NOMO-1 treated with dmso at 0.1 percent for 144 hours (cell line): Measurements from ENCODE around the gene CDH8.

Experiments used
- DNase-seq: peaks from one replicate; lab custom pipeline; 2025; ENCODE audit not compliant: unreplicated experiment; lab: John Stamatoyannopoulos, UW

Gene CDH8

DNA sequence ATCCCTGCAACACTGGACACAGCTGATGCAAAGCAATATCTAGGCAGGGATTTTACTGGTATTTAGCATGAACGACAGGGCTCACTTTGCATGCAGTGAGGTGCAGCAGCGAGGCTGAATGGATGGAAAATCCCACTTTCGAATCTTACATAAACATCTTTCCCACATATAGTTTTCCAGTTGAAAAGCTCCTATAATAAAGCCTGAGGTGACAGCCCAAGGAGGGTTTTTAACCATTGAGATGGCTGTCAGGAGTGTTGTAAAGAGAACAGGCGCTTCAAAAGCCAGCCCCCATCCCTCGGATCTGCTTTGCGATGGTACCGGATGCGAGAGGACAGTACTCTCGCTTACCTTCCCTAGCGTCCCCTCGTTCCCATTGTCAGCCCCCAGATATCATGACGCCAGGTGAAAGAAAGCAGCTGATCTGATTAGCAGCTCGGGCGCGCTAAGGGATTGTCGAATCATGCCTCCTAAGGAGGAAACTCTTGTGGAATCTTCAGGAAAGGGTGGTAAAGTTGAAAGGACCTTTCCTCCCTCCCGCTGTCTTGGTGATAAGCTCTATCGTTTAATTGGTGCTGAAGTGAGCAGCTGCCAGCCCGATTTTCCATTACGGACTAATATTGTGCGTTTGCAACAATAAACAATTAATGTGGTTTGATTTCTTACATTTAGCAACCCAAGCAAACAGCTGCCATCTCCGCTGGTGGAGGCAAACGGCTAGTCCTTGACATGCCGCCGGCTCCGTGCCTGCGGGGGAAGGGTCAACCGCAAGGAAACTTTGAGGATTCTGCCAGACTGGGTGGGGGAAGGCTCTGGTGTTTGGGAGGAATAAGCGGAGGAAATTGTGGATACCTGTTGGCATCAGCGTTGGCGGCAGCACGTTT lies 1.8 kb downstream of the CDH8 start:
- no peak for DNase-seq

DNA sequence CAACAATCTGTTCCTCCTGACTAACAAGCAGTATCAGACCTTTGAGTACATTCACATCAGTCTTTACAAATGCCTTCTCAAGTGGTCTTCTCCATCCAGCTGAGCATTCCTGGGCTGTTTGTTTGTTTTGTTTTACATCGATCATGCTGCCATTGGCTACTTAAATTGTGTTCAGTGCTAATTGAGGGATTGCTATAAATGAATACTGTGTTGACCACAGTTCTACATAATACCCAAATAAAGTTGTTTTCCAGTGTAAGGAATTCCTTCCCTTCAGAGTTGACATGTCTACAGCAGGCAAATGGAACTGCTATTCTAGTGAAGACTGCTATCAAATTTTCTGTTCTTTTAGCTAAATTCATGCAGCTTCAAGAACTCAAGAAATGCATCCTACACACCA lies 3.2 kb downstream of the CDH8 start:
- DNase-seq, result no peak

DNA sequence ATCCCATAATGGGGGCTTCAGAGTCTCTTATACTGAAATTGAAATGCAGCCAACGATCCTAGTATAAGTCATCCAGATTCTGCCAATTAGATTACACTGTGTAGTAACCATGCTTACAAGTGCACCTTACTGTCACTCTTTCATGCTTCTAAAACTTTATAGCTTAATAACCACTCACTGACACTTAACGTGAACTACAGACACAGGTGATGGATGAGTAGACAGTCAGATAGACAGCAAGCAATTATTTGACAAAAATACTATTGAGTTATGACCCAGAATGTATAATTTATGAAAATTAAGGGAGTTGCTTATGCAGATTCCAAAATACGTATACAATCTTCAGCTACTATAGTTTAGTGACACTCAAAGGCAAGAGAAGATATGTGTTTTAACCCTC lies 6.3 kb downstream of the CDH8 start:
- DNase-seq, result no peak

DNA sequence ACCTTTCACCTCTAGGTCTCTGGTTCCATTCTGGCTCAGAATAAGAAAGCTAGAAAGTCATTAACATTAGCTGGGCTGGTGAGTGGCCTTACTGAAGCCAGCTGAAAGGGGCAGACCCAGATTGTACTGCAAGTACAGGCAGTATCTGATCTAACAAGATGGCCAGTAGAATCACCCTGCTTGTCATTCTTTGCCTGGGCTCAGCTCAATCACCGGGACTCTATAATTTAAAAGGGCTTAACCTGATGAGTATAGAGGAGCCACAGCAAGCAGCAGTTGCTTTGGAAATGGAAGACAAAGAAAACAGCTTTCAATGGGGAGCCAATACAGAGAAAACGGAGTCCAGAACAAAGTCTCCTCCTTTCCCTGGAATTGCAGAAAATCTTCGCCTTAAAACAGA lies 13.6 kb downstream of the CDH8 start:
- DNase-seq, result no peak

DNA sequence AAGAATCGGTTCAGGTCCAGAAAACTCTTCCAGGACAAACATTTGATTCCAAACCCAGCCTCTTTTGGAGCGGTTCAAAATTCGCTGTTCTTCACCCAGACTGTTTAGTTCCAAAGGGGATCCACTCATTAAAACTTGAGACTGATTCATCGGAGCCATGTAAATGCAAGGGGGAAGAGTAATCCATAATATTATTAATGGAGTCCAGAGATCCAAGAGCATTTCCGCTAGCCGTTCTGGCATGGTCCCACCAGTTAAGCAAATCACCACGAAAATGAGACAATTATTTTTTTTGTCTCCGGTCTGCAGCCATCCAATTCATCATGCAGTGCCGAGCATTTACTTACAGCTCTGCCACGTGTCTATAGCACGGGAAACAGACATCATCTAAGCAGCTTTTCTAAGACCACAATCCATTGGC lies 15.1 kb downstream of the CDH8 start:
- no peak for DNase-seq

DNA sequence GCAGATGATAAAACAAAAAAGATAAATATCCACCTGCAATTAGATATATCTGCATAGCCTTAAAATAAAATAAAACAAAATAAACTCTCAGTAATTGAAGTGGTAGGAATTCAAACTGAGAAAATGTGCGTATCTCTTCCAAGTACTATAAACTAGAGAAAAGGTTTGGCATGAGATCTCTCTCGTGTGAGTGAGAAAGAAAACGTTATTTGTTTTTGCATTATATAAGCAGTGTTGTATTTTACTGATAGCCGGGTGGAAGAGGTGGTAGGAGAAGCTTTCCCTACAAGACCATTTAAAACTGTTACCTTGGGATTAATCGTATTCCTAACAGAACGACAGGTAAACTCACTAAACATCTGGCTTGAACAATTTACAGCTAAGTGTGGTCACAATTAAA lies 15.6 kb downstream of the CDH8 start:
- DNase-seq, result no peak

DNA sequence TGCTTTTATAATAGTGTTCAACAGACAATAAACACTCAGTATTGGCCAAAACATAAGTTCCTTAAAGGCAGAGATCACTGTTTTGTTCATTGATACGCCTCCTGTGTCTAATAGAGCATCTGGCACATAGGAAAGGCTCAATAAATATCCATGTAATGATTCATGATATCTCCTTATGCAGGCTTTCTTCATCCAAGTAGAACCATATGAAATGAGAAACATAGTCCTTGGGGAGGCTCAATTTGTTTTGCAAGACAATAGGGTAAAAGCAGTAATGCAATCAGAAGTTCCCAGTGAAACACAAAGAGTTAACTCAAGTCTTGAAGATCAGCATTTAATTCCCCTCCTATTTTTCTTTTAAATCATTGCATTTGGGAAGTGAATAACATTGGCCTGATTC lies 16.4 kb downstream of the CDH8 start:
- DNase-seq, result no peak

DNA sequence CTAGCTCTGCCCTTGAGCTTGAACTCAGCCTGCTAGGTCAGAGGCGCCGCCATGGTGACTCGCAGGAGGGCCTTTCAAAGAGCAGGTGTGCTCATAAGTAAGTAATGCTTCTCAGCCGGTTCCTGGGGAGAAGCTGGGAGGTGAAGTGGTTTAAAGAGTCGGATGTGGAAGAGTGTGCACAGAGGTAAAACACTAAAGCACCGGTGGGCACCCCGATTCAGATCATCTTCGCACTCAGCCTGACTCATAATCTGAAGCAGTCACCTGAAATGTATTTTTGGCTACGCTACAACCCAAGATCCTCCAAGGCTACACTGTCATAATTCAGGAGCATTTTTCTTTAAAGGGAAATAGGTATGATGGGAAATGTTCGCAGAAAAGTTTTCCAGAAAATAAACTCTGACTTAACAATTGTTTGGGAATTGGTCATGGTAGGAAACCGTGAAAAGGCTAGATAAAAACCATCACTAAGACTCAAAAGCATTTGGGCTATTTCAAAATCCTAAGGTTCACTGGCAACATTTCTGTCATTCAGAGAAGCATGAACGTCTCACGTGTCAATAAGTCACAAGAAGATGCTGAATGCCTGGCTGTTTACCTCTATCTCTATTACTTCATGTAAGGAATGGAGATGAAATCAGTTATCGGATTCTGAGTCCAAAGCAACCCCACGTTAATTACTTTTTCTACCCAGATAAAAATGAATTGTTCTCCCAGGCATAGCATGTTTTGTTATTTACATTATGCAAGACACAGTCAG lies 17.8 kb downstream of the CDH8 start:
- DNase-seq, result no peak

DNA sequence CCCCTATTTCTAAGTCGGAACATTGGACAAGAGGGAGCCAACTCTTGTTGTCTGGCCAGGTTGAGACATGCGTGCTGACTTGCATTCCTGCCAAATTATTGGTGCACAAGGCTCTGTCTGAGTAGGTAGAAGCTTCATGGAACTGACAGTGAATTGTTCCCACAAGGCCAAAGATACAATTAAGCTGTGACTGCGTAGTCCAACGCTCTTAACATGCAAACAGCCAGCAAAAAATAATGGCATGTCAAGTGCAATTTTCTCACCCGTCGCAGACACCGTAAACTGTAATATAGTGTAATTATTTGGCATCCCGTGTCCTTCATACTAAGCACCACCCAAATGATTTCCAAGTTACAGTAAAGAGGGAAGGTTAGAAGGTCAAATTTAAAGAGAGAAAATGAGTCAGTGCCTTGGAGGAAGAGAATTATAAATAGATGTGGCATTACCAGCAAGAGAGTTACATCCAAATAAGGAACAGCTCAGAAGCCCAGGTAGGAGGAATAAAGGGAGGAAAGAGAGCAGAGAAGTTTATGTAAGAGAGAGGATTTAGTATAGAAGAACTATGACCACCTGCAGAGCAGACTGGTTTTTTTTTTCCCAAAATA lies 21.8 kb downstream of the CDH8 start:
- DNase-seq, result no peak

DNA sequence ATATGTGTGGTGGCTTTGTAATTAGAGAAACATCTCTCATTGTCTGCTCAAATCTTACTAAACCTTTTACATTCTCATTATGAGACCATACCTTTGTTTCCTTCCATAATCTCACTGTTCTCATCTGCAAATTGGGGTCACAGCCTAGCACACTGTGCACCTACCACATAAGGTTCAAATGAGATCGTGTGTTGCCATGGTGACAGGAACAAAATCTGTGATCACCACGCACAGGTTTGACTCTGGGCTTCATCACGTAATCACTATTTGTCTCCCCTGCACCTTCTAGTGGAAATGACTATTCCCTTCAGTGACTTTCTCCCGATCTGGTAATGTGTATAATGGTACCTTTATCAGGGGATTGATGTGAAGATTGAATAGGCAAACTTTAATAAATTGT lies 26.1 kb downstream of the CDH8 start:
- no peak for DNase-seq

DNA sequence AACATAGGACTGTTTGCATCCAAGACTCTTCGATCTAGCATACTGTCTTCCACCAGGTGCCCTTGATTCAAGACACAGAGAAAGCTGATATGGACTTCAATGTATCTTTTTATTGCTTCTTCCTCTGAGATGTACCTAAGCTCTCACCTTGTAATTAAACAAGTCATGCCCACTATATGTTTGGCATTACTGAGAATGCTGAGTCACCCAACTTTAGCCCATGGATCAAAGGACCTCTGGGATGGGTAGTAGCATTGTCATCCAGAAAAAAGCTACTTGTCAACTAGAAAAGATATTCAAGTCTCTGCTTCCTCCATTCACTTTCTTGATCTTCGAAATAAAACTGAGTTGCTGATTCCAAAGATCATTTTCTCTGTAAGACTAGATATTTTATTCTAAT lies 37.8 kb downstream of the CDH8 start:
- DNase-seq, result no peak

DNA sequence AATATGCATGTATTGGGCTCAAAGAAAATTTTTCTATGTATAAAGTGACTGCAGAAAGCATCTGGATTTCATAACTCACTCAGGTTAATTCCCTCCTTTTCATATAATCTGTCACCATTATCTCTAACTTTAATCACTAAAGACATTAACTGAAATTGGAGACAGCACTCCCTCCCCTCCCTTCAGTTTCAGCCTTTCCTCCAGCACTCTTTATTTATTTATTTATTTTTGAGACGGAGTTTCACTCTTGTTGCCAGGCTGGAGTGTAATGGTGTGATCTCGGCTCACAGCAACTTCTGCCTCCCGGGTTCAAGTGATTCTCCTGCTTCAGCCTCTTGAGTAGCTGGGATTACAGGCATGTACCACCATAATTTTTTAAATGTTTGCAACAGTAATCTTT lies 43.1 kb downstream of the CDH8 start:
- no peak for DNase-seq

DNA sequence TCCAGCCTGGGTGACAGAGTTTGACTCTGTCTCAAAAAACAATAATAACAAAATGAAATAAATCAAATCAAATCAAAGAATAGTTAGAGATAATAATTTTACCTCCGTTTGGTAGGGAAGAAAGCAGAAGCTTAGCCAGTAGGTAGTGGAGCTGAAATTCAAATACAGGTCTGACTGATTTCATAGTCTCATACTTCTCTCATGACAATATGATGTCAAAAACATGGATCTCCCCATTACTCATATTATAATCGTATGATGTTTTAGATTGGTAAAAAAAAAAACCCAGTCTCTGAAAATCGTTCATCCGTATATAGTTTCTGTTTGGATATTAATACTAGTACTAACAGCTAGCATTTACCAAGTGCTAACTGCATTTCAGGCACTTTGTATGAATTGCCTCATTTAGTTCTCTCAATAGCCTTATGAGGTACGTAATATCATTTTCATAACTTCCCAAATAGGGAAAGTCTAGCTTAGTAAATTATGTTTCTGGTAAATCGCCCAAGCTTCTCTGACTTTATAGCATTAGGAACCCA lies 48.7 kb downstream of the CDH8 start:
- DNase-seq, result no peak

DNA sequence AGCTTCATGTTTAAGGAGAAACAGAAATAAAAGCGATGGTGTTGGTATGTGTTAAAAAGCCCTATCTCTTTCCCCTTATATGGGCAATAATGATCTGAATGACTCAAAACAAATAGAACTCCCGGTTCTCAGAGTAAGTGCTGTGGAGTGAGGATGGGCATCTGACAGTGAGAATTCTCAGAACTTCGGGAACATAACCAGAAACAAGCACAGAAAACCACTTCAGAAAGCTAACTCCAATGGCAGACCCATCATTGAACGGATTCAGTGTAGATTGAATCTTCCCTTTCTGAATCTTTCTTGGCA lies 67.2 kb downstream of the CDH8 start:
- no peak for DNase-seq

DNA sequence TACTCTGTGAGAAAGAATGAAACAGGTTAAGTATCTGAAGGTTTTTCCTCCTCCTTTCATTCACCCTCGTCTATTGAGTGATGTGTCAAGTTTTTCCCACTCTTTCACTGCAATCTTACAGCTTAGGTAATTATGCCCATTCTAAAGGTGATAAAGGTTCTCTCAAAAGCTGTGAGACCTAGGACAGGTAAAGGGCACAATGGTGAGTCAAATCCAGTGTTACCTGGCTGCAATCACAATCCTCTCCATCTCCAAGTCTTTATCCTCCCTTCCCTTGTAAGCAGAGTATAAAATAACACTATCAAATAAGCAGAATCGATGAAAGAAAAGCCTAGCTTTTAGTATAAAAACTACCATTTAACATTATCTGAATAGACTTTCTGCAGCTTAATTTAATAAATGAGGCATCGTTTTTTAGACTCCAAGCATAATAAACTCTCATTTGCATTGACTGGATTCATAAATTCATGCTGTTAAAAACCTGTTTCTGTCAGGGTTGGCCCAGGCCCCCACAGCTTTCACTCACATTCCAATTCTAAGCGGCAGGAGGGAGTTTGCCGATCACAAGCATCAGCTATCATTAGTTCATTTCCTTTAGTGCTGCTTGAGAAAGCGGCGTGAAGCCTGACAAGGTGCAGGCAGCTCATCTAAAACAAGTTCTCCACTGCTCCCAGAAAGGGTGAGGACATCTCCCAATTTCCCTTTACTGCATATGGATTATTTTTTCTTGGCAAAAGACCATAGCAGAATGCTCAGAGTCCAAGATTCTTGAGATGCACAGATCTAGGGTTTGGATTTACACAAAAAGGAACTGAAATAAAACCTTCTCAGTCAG lies 67.8 kb downstream of the CDH8 start:
- DNase-seq, result no peak

DNA sequence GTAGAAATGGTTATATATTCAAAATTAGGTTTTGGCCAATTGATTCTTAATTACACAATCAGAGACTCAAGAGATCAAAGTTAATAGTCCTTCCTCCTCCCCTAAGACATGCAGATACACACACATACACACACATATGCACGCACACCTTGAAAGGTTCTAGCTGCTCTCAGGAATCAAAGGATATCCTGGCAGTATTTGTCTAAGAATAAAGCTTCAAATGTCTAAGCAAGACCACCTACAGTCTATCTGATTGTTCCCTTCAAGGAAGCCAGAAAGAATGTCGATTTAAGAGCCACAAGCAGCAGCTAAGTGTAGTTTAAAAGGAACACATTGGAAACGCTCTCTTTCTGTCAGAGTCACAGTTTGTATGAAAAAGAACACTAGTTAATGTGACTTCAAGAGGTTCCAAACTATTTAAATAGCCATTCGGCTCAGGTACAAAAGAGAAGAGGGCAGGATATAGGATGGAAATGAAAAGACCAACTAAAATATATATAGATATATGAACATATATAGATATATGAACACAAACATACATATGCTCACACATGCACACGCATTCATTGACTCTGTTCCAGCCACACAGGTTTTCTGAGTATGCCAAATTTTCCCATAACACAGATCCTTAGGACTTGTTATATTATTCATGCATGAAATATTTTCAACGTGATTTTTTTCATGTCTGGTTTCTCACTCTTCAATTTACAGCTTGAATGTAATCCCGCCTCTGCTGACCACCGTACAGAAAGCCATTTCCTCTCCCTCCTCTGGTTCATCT lies 79.0 kb downstream of the CDH8 start:
- no peak for DNase-seq

DNA sequence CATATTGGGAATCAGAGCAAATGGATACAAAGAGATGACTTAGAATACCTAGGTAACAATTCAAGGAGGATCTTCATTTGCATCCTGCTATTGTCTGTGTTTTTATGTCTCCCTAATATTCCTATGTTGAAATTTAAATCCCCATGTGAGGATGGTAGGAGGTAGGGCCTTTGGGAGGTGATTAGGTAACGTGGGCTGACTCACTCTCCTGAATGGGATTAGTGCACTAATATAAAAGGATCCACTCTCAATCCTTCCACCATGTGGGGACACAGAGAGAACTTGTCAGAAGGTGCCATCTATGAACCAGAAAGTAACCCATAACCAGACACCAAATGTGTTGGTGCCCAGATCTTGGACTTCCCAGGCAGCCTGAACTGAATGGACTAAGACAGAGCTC lies 83.4 kb downstream of the CDH8 start:
- DNase-seq, result no peak

DNA sequence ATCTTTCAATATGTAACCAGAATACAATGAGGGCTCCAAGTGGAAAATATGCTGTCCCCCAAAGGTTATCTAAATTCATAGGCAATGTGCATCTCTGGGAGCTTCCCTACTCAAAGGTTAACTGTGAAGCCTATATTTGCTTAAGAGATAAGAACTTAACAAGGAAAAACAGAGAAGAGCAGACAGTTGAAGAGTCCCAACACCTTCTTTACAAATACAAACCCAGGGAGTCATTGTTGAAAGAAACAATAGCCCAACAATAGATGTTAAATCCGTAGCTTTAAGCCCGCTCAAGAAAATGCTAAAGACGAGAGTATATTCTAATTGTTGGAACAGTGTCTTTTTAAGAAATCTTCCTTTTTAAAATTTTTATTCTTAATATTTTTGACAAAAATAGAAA lies 87.8 kb downstream of the CDH8 start:
- DNase-seq, result no peak

DNA sequence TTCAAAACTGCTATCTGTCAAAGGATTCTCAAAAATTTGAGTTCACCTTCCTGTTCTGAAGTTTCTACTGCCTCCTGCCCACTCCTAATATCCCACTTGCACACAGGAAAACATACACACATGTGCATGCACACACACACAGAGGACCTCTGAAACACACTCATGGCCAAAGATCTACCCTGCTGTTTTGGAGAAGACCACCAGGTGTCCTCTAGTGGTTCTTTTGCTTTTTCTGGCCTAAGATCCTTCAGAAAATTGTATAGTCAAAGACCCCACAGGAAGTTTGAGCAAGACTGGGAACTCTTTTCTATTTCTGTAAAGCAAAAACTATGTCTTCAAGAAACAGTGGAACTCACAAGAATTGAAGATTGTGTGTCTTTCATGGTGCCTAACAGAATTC lies 90.2 kb downstream of the CDH8 start:
- no peak for DNase-seq

DNA sequence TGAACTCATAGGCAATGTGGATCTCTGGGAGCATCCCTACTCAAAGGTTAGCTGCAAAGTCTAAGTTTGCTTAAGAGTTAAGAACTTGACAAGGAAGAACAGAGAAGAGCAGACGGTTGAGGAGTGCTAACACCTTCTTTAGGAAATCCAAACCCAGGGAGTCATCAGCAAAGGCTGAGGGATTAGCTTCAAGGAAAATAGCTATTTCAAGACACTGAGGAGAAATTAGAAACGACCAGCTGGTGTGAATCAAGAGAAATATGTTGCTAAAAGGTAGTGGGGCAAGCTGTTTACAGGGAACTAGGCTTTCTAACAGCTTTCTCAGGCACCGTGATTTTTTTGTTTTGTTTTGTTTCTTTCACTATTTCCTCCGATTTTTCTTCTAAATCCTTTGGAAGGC lies 90.7 kb downstream of the CDH8 start:
- no peak for DNase-seq
